NCI-H82 treated with DMSO at 0.1 percent for 48 hours (cell line): ENCODE results near the gene ATG2B.
"Not testable (repeated sequence)": the region's sequence is repeated elsewhere in the genome, so short reads cannot be mapped to it uniquely, and the experiment has no call there.

Experiments
- DNase-seq: peaks from one replicate; lab custom pipeline; 2025; ENCODE audit not compliant: unreplicated experiment; lab: John Stamatoyannopoulos, UW

Gene ATG2B

GRCh38 chr14:96383445-96383844 lies 20.3 kb upstream of the ATG2B start:
- no peak for DNase-seq

GRCh38 chr14:96380735-96381134 lies 17.6 kb upstream of the ATG2B start:
- no peak for DNase-seq

- DNase-seq = no peak
Observed at GRCh38 chr14:96376093-96376492, 13.0 kb upstream of the ATG2B start.

- DNase-seq = no peak
Observed at GRCh38 chr14:96373538-96373937, 10.4 kb upstream of the ATG2B start.

GRCh38 chr14:96370528-96370927 lies 7.4 kb upstream of the ATG2B start:
- DNase-seq = no peak

GRCh38 chr14:96368534-96368933 lies 5.4 kb upstream of the ATG2B start:
- no peak for DNase-seq

- no peak for DNase-seq
Observed at GRCh38 chr14:96364962-96365361, 1.8 kb upstream of the ATG2B start.

GRCh38 chr14:96363751-96364336 lies 703 bp upstream of the ATG2B start:
- DNase-seq = peak; percentile 77

GRCh38 chr14:96362071-96362964 lies 823 bp downstream of the ATG2B start:
- no peak for DNase-seq

GRCh38 chr14:96359959-96360358 lies 3.2 kb downstream of the ATG2B start:
- DNase-seq = no peak

- DNase-seq = no peak
Observed at GRCh38 chr14:96357216-96357615, 5.9 kb downstream of the ATG2B start.

- no peak for DNase-seq
Observed at GRCh38 chr14:96354246-96354645, 8.9 kb downstream of the ATG2B start.

GRCh38 chr14:96352708-96353107 lies 10.4 kb downstream of the ATG2B start:
- no peak for DNase-seq

- no peak for DNase-seq
Observed at GRCh38 chr14:96351986-96352385, 11.2 kb downstream of the ATG2B start.

GRCh38 chr14:96349286-96350075 lies 13.7 kb downstream of the ATG2B start:
- DNase-seq = no peak

- DNase-seq = not testable (repeated sequence)
Observed at GRCh38 chr14:96347957-96348356, 15.2 kb downstream of the ATG2B start.

GRCh38 chr14:96345669-96346068 lies 17.5 kb downstream of the ATG2B start:
- no peak for DNase-seq

GRCh38 chr14:96341323-96341722 lies 21.8 kb downstream of the ATG2B start:
- DNase-seq = no peak

GRCh38 chr14:96338551-96338950 lies 24.6 kb downstream of the ATG2B start:
- DNase-seq = no peak

- DNase-seq = no peak
Observed at GRCh38 chr14:96324219-96324618, 38.9 kb downstream of the ATG2B start.

- DNase-seq = no peak
Observed at GRCh38 chr14:96320605-96321004, 42.5 kb downstream of the ATG2B start.

- no peak for DNase-seq
Observed at GRCh38 chr14:96318836-96319235, 44.3 kb downstream of the ATG2B start.
